ENCODE data around the gene LHPP. TPM values are rescaled to one million over a fixed set of nuclear protein-coding genes. Genes with fewer than 3 reads are reported as not detected.

Gene LHPP
- total RNA-seq, 1 donor from 2014 or later: 7.6 TPM

GRCh38 chr10:124627866-124628675 lies 166.4 kb downstream of the LHPP start:
- peak; percentile 63 for DNase-seq
- intact Hi-C loops (cut with micrococcal nuclease): loop anchor here (5.0 kb wide), 1 partner anchor 114 kb away; the partner anchor contains the start of gene FAM53B
- Histone ChIP-seq H3K27me3 (ENCODE audit: low read depth) (no peaks in the 10 kb centered on the region), H3K4me3 (no peak overlapping the region), H3K4me1 (peaks cover 100% of the 10 kb centered on the region), H3K27ac (replicated peaks) (peak overlapping the region; percentile 66), H3K9me3 (replicated peaks) (no peaks in the 10 kb centered on the region), H3K36me3 (peaks cover 4% of the 10 kb centered on the region)
- TF ChIP-seq CTCF (IDR thresholded peaks at IDR 0.05; ENCODE audit: borderline replicate concordance): no peak

- no peak for TF ChIP-seq CTCF (IDR thresholded peaks at IDR 0.05; ENCODE audit: borderline replicate concordance)
- intact Hi-C loops (cut with micrococcal nuclease): loop anchor here (5.0 kb wide), 1 partner anchor 114 kb away; the partner anchor contains the start of gene FAM53B
- Histone ChIP-seq H3K27ac (replicated peaks) (peak overlapping the region; percentile 66), H3K27me3 (ENCODE audit: low read depth) (no peaks in the 10 kb centered on the region), H3K4me3 (no peak overlapping the region), H3K36me3 (no peaks in the 10 kb centered on the region), H3K9me3 (replicated peaks) (no peaks in the 10 kb centered on the region), H3K4me1 (peaks cover 98% of the 10 kb centered on the region)
- DNase-seq: no peak
Observed at GRCh38 chr10:124628676-124629021, 167.0 kb downstream of the LHPP start.

GRCh38 chr10:124629415-124629814 lies 167.8 kb downstream of the LHPP start:
- Histone ChIP-seq H3K4me3 (no peak overlapping the region), H3K9me3 (replicated peaks) (peaks cover 1% of the 10 kb centered on the region), H3K27me3 (ENCODE audit: low read depth) (no peaks in the 10 kb centered on the region), H3K27ac (replicated peaks) (peak overlapping the region; percentile 66), H3K36me3 (peaks cover 3% of the 10 kb centered on the region), H3K4me1 (peaks cover 90% of the 10 kb centered on the region)
- no peak for TF ChIP-seq CTCF (IDR thresholded peaks at IDR 0.05; ENCODE audit: borderline replicate concordance)
- intact Hi-C loops (cut with micrococcal nuclease): loop anchor here (5.0 kb wide), 1 partner anchor 113 kb away; the partner anchor contains the start of gene FAM53B
- DNase-seq: no peak

- intact Hi-C loops (cut with micrococcal nuclease): loop anchor here (5.0 kb wide), 1 partner anchor 112 kb away; the partner anchor contains the start of gene FAM53B
- Histone ChIP-seq H3K4me3 (no peak overlapping the region), H3K36me3 (peaks cover 5% of the 10 kb centered on the region), H3K9me3 (replicated peaks) (peaks cover 5% of the 10 kb centered on the region), H3K27me3 (ENCODE audit: low read depth) (no peaks in the 10 kb centered on the region), H3K27ac (replicated peaks) (peak overlapping the region; percentile 66), H3K4me1 (peaks cover 86% of the 10 kb centered on the region)
- DNase-seq: no peak
- no peak for TF ChIP-seq CTCF (IDR thresholded peaks at IDR 0.05; ENCODE audit: borderline replicate concordance)
Observed at GRCh38 chr10:124629842-124630241, 168.2 kb downstream of the LHPP start.

GRCh38 chr10:124630551-124630950 lies 168.9 kb downstream of the LHPP start:
- Histone ChIP-seq H3K9me3 (replicated peaks) (peaks cover 5% of the 10 kb centered on the region), H3K36me3 (peaks cover 5% of the 10 kb centered on the region), H3K4me1 (peaks cover 82% of the 10 kb centered on the region), H3K4me3 (no peak overlapping the region), H3K27me3 (ENCODE audit: low read depth) (no peaks in the 10 kb centered on the region), H3K27ac (replicated peaks) (peak overlapping the region; percentile 66)
- DNase-seq: no peak
- no peak for TF ChIP-seq CTCF (IDR thresholded peaks at IDR 0.05; ENCODE audit: borderline replicate concordance)
- intact Hi-C loops (cut with micrococcal nuclease): no loop called here
